DND-41 (cell line): ENCODE measurements around the gene SLC10A3.

ENCODE experiments used
- EZH2 ChIP-seq: IDR thresholded peaks from 3 replicates; pipeline ENCODE4 v1.6.1; 2012; ENCODE audit warnings: borderline replicate concordance, low read depth, mild to moderate bottlenecking, moderate library complexity, low read length, inconsistent platforms; ENCODE audit not compliant: severe bottlenecking
- TF ChIP-seq, protein P1 (sequence below): IDR thresholded peaks from 2 replicates; pipeline ENCODE4 v1.5.1; 2012; ENCODE audit warnings: borderline replicate concordance, low read length, moderate library complexity, mild to moderate bottlenecking; ENCODE audit not compliant: poor library complexity, severe bottlenecking; ENCODE audit errors: extremely low read depth

DNA sequence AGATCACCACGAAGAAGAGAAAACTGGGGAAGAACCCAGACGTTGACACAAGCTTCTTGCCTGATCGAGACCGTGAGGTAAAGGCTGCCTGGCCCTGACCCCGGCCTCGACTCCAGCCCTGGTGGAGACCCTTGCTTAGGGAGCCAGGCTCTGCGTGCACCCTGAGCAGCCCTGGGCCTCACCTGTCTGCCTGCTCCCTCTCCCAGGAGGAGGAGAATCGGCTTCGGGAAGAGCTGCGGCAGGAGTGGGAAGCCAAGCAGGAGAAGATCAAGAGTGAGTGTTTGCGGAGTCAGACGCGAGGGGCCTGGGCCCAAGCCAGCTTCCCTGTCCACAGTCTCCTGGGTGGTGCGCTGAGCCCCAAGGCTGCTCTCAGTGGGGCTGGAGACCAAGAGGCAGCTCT lies 41.9 kb downstream of the SLC10A3 start:
- TF ChIP-seq, protein P1, sequence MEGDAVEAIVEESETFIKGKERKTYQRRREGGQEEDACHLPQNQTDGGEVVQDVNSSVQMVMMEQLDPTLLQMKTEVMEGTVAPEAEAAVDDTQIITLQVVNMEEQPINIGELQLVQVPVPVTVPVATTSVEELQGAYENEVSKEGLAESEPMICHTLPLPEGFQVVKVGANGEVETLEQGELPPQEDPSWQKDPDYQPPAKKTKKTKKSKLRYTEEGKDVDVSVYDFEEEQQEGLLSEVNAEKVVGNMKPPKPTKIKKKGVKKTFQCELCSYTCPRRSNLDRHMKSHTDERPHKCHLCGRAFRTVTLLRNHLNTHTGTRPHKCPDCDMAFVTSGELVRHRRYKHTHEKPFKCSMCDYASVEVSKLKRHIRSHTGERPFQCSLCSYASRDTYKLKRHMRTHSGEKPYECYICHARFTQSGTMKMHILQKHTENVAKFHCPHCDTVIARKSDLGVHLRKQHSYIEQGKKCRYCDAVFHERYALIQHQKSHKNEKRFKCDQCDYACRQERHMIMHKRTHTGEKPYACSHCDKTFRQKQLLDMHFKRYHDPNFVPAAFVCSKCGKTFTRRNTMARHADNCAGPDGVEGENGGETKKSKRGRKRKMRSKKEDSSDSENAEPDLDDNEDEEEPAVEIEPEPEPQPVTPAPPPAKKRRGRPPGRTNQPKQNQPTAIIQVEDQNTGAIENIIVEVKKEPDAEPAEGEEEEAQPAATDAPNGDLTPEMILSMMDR = no peak
- TF ChIP-seq EZH2 = no peak
